ENCODE measurements around the gene RASD1.
A peak's percentile ranks its signal among the peaks of the same experiment; 100 is the strongest.

Gene RASD1

DNA sequence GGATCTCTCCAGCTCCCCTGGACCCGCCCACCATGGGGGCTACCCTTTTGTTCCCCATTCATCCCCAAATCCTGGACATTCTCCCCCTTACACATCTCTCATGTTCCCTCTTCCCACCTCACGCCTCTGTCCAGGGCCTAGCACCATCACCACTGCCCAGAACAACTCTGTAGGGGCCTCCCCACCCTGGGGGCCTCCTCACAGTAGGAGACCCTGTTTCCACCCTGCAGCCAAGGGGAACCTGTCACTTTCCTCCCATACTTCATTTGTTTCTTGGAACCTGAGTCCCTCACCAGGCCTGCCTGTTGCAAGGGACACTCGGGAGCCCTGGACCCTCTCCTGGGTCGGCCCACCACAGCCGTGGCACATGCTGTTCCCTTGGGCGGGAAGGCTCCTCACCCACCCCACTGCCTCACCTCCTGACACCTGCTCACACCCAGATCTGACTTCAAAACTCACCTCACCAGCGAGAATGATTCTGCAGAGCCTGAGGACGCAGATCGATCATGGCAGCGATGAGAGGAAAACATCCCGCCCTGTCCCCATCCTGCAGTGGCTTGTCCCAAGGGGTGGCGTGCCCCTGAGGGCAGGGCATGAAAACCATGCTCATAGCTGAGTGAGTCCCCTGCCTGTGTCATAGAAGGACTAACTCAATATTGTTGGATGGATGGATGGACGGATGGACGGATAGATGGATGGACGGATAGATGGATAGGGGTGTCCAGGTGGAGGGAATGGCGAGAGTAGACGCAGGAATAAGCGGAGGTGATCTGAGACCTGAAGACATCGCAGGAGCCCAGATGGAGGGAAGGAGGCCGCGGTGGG lies 6.8 kb upstream of the RASD1 start:
- H3K4me3 ChIP-seq (ENCODE audit: low read depth, low read length) = no peak overlapping the region
- in situ Hi-C loops (cut with HindIII; ENCODE audit: low sequenced_read_pairs) = no loop called here
- DNase-seq (ENCODE audit: low read depth) = no peak
- TF ChIP-seq, protein P1, sequence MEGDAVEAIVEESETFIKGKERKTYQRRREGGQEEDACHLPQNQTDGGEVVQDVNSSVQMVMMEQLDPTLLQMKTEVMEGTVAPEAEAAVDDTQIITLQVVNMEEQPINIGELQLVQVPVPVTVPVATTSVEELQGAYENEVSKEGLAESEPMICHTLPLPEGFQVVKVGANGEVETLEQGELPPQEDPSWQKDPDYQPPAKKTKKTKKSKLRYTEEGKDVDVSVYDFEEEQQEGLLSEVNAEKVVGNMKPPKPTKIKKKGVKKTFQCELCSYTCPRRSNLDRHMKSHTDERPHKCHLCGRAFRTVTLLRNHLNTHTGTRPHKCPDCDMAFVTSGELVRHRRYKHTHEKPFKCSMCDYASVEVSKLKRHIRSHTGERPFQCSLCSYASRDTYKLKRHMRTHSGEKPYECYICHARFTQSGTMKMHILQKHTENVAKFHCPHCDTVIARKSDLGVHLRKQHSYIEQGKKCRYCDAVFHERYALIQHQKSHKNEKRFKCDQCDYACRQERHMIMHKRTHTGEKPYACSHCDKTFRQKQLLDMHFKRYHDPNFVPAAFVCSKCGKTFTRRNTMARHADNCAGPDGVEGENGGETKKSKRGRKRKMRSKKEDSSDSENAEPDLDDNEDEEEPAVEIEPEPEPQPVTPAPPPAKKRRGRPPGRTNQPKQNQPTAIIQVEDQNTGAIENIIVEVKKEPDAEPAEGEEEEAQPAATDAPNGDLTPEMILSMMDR (IDR thresholded peaks at IDR 0.05; ENCODE audit: low read depth, low read length, missing control alignments) = no peak

DNA sequence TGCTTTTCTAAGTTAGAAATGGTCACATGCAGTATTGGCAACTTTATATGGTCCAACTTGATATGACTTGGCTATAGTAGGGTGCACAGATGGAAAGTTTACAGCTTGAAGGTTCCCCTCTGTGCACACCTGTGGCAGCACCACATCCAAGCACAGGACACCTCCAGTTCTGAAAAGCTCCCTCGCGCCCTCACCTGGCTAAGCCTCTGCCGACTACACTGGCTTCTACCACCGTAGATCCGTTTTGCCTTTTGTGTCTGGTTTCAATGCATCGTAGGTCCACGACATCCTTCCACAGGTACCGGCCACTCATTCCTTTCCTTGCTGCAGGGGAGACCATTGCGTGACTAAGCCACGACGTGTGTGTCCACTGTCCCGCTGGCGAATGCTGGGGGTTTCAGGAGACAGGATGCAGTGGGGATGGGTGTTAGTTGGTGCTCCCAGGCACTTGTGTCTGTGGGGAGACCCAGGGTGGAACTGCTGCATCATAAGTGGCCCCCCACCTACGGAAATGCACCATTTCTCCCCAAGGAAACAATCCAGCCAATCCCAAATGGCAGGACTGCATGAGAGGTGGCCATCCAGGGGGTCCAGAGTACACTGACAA lies 4.9 kb upstream of the RASD1 start:
- TF ChIP-seq, protein P1 (IDR thresholded peaks at IDR 0.05; ENCODE audit: low read depth, low read length, missing control alignments) = peak; percentile 28
- DNase-seq (ENCODE audit: low read depth) = no peak
- H3K4me3 ChIP-seq (ENCODE audit: low read depth, low read length) = no peak overlapping the region
- in situ Hi-C loops (cut with HindIII; ENCODE audit: low sequenced_read_pairs) = no loop called here

DNA sequence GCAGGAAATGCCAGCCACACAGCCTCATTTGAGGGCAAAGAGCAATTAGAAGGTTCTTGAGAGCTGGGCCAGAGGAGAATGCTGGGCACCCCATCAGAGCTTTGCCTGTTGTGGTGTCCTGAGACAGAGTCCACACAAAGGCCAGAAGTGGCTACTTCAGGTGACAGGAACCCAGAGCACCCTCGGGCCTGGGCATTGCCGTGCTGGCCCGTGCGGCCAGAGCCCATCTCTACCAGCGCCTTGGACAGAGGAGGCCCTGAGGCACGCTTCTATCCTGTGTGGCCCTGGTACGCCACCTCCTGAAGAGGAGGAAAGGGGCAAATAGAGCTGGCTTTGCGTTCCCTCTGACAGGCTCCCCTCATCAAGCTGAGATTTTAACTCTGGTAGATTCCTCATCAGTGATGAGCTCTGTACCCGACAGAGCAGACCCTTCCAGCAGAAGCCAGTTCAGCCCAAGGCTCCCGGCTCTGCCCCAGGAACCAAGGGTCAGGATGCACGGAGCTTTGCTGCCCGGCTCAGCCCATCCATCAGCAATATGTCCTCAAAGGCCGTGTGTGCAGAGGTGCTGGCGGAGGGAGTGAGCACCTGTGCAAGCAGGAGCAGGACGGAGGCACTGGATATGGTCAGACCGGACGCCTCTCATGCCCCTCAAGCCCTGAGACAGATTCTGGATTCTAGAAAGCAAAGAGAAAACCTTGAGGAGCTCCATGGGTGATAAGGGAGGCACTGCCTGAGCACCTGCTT lies 3.4 kb upstream of the RASD1 start:
- in situ Hi-C loops (cut with HindIII; ENCODE audit: low sequenced_read_pairs) = no loop called here
- TF ChIP-seq, protein P1 (IDR thresholded peaks at IDR 0.05; ENCODE audit: low read depth, low read length, missing control alignments) = no peak
- no peak for DNase-seq (ENCODE audit: low read depth)
- H3K4me3 ChIP-seq (ENCODE audit: low read depth, low read length) = no peak overlapping the region

DNA sequence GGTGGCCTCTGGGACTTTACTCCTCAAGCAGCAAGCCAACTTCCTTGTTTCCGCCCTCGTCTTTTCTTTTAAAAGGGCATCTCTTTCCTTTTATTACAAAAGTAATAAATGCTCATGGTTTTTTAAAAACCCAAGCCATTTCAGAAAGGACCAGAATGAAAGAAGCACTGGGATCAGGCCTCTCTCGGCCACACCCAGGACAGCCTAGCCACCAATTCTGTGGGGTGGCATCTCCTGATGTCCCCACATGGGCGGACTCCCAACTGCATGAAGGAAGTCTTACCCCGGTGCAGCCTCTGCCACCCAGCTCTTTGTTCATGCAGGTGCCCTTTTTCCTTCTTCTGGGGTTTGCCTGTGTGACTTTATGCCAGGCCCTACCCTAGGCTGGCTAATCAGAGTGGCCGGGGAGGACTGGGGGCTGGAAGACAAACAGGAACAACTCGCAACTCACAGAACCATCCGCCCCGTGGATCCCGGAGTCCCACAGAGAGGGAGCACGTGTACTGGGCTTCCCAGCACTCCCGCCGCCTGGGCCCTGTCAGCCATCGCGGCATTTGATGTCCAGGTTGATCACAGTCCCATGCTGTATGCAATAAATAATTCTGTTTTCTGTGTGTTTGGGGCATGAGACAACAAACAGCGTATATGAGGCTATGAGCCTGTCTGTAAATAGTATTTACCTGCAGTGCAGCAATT lies 2.6 kb upstream of the RASD1 start:
- no peak overlapping the region for H3K4me3 ChIP-seq (ENCODE audit: low read depth, low read length)
- in situ Hi-C loops (cut with HindIII; ENCODE audit: low sequenced_read_pairs) = no loop called here
- no peak for DNase-seq (ENCODE audit: low read depth)
- TF ChIP-seq, protein P1 (IDR thresholded peaks at IDR 0.05; ENCODE audit: low read depth, low read length, missing control alignments) = no peak

DNA sequence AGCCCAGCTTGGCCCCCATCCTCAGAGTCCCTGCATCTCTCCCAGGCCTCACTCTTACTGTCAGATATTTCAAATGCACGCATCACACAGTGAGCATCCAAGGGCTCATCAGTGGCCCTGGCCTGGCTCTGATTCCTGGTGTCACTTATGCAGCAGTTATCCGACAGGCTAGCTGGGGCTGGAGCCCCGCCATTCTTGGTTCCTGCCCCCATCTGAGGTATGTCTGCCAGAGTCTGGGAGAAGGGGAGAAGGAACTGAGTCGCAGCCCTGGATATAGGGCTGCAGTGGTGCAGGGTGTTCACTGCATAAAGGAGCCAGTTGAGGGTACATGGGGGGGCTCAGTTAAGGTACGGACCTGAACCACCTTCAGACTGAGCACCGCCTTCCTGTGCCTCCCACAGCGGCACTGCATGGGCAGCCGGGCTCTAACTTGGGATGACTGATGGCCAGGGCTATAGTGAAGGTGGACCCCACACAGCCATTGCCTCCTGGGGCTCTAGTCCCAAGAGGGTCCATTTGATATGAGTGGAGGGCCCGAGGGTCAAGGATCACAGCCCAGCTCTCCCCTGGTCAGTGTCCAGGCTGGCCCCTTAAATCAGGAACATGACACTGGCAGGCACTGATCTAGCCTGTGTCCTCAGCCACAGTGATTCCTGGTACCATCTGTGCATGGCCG lies 1.8 kb upstream of the RASD1 start:
- in situ Hi-C loops (cut with HindIII; ENCODE audit: low sequenced_read_pairs) = no loop called here

More for the DNA sequence above, 1.8 kb upstream of the RASD1 start:
- DNase-seq (ENCODE audit: low read depth) = no peak
- no peak overlapping the region for H3K4me3 ChIP-seq (ENCODE audit: low read depth, low read length)
- TF ChIP-seq, protein P1 (IDR thresholded peaks at IDR 0.05; ENCODE audit: low read depth, low read length, missing control alignments) = no peak

Measured in astrocyte of the cerebellum (primary cell).